ENCODE data around the gene KLHL21. TPM values are rescaled to one million over a fixed set of nuclear protein-coding genes. Genes with fewer than 3 reads are reported as not detected.

Gene KLHL21
- total and polyA plus RNA-seq, 4 experiments from 2014 or later, result 18.3 to 85.2 (median 56.6) TPM

DNA sequence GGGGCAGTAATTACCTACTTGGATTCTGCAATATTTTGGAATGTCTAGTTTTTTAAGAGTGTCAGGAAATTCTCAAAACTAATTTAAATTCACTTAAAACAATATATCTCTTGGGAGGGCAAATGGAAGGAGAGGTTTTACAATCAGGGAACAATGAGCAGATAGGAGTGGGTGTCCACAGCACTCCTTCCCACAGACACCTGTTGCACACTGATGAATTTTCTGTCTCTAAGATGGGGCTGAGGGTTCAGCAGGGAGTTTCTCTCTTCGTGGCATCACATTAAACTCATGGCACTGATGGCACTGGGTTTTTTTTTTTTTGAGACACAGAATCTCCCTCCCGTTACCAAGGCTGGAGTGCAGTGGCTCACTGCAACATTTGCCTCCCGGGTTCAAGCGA lies 16.4 kb upstream of the KLHL21 start:
- H3K4me1 Mint-ChIP-seq, result peaks cover 6 to 22% (median 11%) of the 10 kb centered on the region in 4 donors
- intact Hi-C loops (cut with micrococcal nuclease), result loop anchor here (10.0 kb wide), 1 partner anchor 166 kb away; the partner anchor contains the start of gene CAMTA1
- Histone ChIP-seq H3K4me3 (ENCODE audit: low read length in 2 of 2) (no peak overlapping the region), H3K27me3 (ENCODE audit: insufficient read depth, low read length) (no peaks in the 10 kb centered on the region), H3K36me3 (ENCODE audit: insufficient read depth, low read length) (peaks cover 28% of the 10 kb centered on the region), H3K27ac (ENCODE audit: low read depth, low read length) (no peak overlapping the region), H3K4me1 (ENCODE audit: insufficient read depth, low read length) (peaks cover 11% of the 10 kb centered on the region), H3K9me3 (ENCODE audit: control insufficient read depth in 1 of 2, low read length in 2 of 2) (no peaks in the 10 kb centered on the region)
- peak overlapping the region in 3 of 7 donors; percentile 29 to 43 (median 37) for H3K27ac Mint-ChIP-seq
- peaks cover 3 to 31% of the 10 kb centered on the region in 2 donors for H3K36me3 Mint-ChIP-seq
- no peaks in the 10 kb centered on the region for H3K9me3 Mint-ChIP-seq
- H3K4me3 Mint-ChIP-seq, result no peak overlapping the region
- DNase-seq, result no peak
- H3K27me3 Mint-ChIP-seq, result no peaks in the 10 kb centered on the region
- CTCF ChIA-PET (ENCODE audit: partially characterized antibody), result no interaction called here
- POLR2A ChIA-PET (ENCODE audit: partially characterized antibody), result interaction anchor here (1.0 to 1.9 kb wide), 2 partner anchors 17 to 19 kb away, joined by 3 to 4 read pairs; partner anchors contain the start of gene KLHL21

- POLR2A ChIA-PET (ENCODE audit: partially characterized antibody), result interaction anchor here (0.6 to 3.3 kb wide), 5 partner anchors 8 to 35 kb away, joined by 3 to 55 read pairs (median 5); partner anchors contain the start of genes KLHL21, THAP3 and ZBTB48
Measured at GRCh38 chr1:6614929-6615785, 12.5 kb upstream of the KLHL21 start.

DNA sequence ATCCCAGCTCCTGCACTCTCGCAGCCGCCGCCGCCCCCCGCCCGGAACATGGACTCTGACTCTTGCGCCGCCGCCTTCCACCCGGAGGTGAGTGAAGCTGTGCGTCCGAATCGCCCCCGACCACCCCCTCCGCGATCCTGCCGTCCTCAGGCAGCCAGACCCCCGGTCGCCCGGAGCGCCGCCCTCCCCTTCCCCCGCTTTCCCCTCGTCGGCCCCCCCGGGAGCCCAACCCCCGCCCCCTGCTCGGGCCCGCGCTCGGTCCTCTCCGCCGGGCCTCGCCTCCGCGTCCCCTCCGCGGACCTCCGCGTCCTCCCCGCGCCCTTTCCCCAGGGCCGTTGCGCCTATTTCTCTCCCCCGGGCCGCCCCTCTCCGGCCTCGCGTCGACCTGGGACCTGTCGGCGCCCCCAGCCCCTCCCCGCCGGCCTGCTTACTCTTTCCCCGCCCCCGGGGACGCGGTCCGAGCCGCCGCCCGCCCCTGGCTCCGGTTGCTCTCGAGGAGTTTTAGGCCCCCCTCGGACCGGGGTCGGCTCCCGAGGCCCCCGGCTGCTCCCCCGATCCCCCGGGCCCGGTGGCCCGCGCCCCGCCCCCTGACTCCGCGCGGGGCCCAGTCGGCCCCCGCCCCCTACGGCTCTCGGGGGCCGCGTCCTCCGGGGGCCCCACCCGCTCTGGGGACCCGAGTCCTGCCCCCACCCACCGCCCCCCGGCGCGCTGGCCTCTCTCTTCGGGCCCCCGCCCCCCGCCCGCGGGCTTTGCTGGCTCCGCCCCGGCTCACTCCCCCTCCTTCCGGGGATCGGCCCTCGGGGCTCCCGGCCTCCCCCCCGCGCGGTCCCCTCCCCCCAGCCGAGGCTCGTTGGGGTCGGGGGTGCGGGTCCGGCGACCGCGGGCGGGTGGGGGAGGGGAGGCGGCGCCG lies 11.6 kb upstream of the KLHL21 start:
- Mint-ChIP-seq H3K36me3 (peaks cover 0 to 20% of the 10 kb centered on the region in 2 donors), H3K9me3 (no peaks in the 10 kb centered on the region), H3K4me1 (peaks cover 15 to 31% (median 25%) of the 10 kb centered on the region in 4 donors), H3K27ac (peak overlapping the region in 1 of 7 donors; percentile 59), H3K4me3 (peak overlapping the region in 7 of 8 donors; percentile 31 to 91 (median 59)), H3K27me3 (no peaks in the 10 kb centered on the region)
- Histone ChIP-seq H3K27ac (ENCODE audit: low read depth, low read length) (peak overlapping the region; percentile 65), H3K4me1 (ENCODE audit: insufficient read depth, low read length) (peaks cover 23% of the 10 kb centered on the region), H3K27me3 (ENCODE audit: insufficient read depth, low read length) (no peaks in the 10 kb centered on the region), H3K9me3 (ENCODE audit: control insufficient read depth in 1 of 2, low read length in 2 of 2) (no peaks in the 10 kb centered on the region), H3K36me3 (ENCODE audit: insufficient read depth, low read length) (peaks cover 4% of the 10 kb centered on the region), H3K4me3 (ENCODE audit: low read length in 2 of 2) (peak overlapping the region in 1 of 2 donors; percentile 46)
- peak; percentile 32 to 61 (median 38) for DNase-seq
- POLR2A ChIA-PET (ENCODE audit: partially characterized antibody), result interaction anchor here (0.8 to 4.7 kb wide), 7 partner anchors 10 to 154 kb away, joined by 3 to 133 read pairs (median 4); partner anchors contain the start of genes KLHL21, NOL9, THAP3 and ZBTB48
- CTCF ChIA-PET (ENCODE audit: partially characterized antibody), result no interaction called here
- intact Hi-C loops (cut with micrococcal nuclease), result loop anchor here (10.0 kb wide), 1 partner anchor 171 kb away; the partner anchor contains the start of gene CAMTA1

More at GRCh38 chr1:6614929-6615785, 12.5 kb upstream of the KLHL21 start:
- H3K4me3 Mint-ChIP-seq, result peak overlapping the region; percentile 76 to 88 (median 83)
- H3K27ac Mint-ChIP-seq, result peak overlapping the region; percentile 65 to 88 (median 82)
- H3K36me3 Mint-ChIP-seq, result peaks cover 2 to 22% of the 10 kb centered on the region in 2 donors
- DNase-seq, result peak in 1 of 5 donors; percentile 27
- peaks cover 23% of the 10 kb centered on the region for H3K4me1 ChIP-seq (ENCODE audit: insufficient read depth, low read length)
- H3K27me3 ChIP-seq (ENCODE audit: insufficient read depth, low read length), result no peaks in the 10 kb centered on the region
- intact Hi-C loops (cut with micrococcal nuclease), result loop anchor here (10.0 kb wide), 1 partner anchor 170 kb away; the partner anchor contains the start of gene CAMTA1
- H3K9me3 Mint-ChIP-seq, result no peaks in the 10 kb centered on the region
- H3K4me3 ChIP-seq (ENCODE audit: low read length in 2 of 2), result peak overlapping the region; percentile 19 to 23
- peaks cover 10% of the 10 kb centered on the region for H3K36me3 ChIP-seq (ENCODE audit: insufficient read depth, low read length)
- H3K9me3 ChIP-seq (ENCODE audit: control insufficient read depth in 1 of 2, low read length in 2 of 2), result no peaks in the 10 kb centered on the region
- H3K27me3 Mint-ChIP-seq, result no peaks in the 10 kb centered on the region
- H3K27ac ChIP-seq (ENCODE audit: low read depth, low read length), result peak overlapping the region; percentile 29
- CTCF ChIA-PET (ENCODE audit: partially characterized antibody), result interaction anchor here (0.7 to 1.3 kb wide), 4 partner anchors 9 to 130 kb away, joined by 3 to 5 read pairs (median 4); partner anchors contain the start of genes NOL9, TAS1R1 and THAP3
- H3K4me1 Mint-ChIP-seq, result peaks cover 15 to 31% (median 25%) of the 10 kb centered on the region in 4 donors

GRCh38 chr1:6613361-6614018 lies 10.8 kb upstream of the KLHL21 start, which contains the start of gene PHF13:
Gene PHF13 (plus strand): TSS chr1:6613731. CDS start chr1:6614067, 336 bp downstream.
- Histone ChIP-seq H3K9me3 (ENCODE audit: control insufficient read depth in 1 of 2, low read length in 2 of 2) (no peaks in the 10 kb centered on the region), H3K36me3 (ENCODE audit: insufficient read depth, low read length) (peaks cover 4% of the 10 kb centered on the region), H3K27me3 (ENCODE audit: insufficient read depth, low read length) (no peaks in the 10 kb centered on the region), H3K4me1 (ENCODE audit: insufficient read depth, low read length) (peaks cover 23% of the 10 kb centered on the region), H3K4me3 (ENCODE audit: low read length in 2 of 2) (peak within 1 kb of the TSS; percentile 20 to 46), H3K27ac (ENCODE audit: low read depth, low read length) (peak within 1 kb of the TSS; percentile 65)
- Mint-ChIP-seq H3K4me3 (peak within 1 kb of the TSS; percentile 91 to 97 (median 93)), H3K9me3 (no peaks in the 10 kb centered on the region), H3K4me1 (peaks cover 15 to 31% (median 25%) of the 10 kb centered on the region in 4 donors), H3K27me3 (no peaks in the 10 kb centered on the region), H3K27ac (peak within 1 kb of the TSS; percentile 86 to 94 (median 92)), H3K36me3 (peaks cover 0 to 17% of the 10 kb centered on the region in 2 donors)
- intact Hi-C loops (cut with micrococcal nuclease), result loop anchor here (1.0 to 10.0 kb wide), 5 partner anchors 10 to 171 kb away; partner anchors contain the start of genes CAMTA1, NOL9 and ZBTB48
- POLR2A ChIA-PET (ENCODE audit: partially characterized antibody), result interaction anchor here (0.8 to 4.7 kb wide), 7 partner anchors 11 to 153 kb away, joined by 3 to 133 read pairs (median 4); partner anchors contain the start of genes KLHL21, NOL9, THAP3 and ZBTB48
- peak; percentile 98 to 99 (median 99) for DNase-seq
- CTCF ChIA-PET (ENCODE audit: partially characterized antibody), result no interaction called here

GRCh38 chr1:6612641-6613360 lies 10.1 kb upstream of the KLHL21 start:
- DNase-seq, result peak in 2 of 5 donors; percentile 9 to 59
- Mint-ChIP-seq H3K4me3 (peak overlapping the region; percentile 89 to 95 (median 93)), H3K27ac (peak overlapping the region; percentile 86 to 94 (median 92)), H3K27me3 (no peaks in the 10 kb centered on the region), H3K36me3 (peaks cover 0 to 16% of the 10 kb centered on the region in 2 donors), H3K4me1 (peaks cover 15 to 31% (median 24%) of the 10 kb centered on the region in 4 donors), H3K9me3 (no peaks in the 10 kb centered on the region)
- Histone ChIP-seq H3K9me3 (ENCODE audit: control insufficient read depth in 1 of 2, low read length in 2 of 2) (no peaks in the 10 kb centered on the region), H3K27me3 (ENCODE audit: insufficient read depth, low read length) (no peaks in the 10 kb centered on the region), H3K4me3 (ENCODE audit: low read length in 2 of 2) (peak overlapping the region; percentile 20 to 39), H3K36me3 (ENCODE audit: insufficient read depth, low read length) (peaks cover 3% of the 10 kb centered on the region), H3K27ac (ENCODE audit: low read depth, low read length) (peak overlapping the region; percentile 61), H3K4me1 (ENCODE audit: insufficient read depth, low read length) (peaks cover 23% of the 10 kb centered on the region)
- ChIA-PET CTCF (ENCODE audit: partially characterized antibody) (interaction anchor here (0.9 to 1.6 kb wide), 5 partner anchors 9 to 152 kb away, joined by 3 to 7 read pairs (median 4); no protein-coding TSS in a partner anchor), POLR2A (ENCODE audit: partially characterized antibody) (interaction anchor here (1.6 to 4.7 kb wide), 2 partner anchors 11 to 59 kb away, joined by 7 to 133 read pairs; partner anchors contain the start of genes KLHL21 and NOL9)
- intact Hi-C loops (cut with micrococcal nuclease), result loop anchor here (1.0 to 10.0 kb wide), 5 partner anchors 10 to 172 kb away; partner anchors contain the start of genes CAMTA1, NOL9 and ZBTB48

Measured in CD4-positive, alpha-beta memory T cell (primary cell).